Lower leg skin (tissue), 4 donors: ENCODE measurements around the gene NINL. TPM values are rescaled to one million over a fixed set of nuclear protein-coding genes. Genes with fewer than 3 reads are reported as not detected.

ENCODE experiments used
- DNase-seq, 2 donors: peaks; one replicate each; pipeline ENCODE4 v3.0.0-alpha.2; 2019; ENCODE audit warnings: low spot score in 2 of 2
- H3K4me3 ChIP-seq: fragments of 200-600 bp; sonication (generic); 2 replicates; pipeline ENCODE4 v1.5.1; 2017; ENCODE audit warnings: mild to moderate bottlenecking, low read depth; ENCODE audit not compliant: poor library complexity, severe bottlenecking
- POLR2A ChIP-seq, 2 donors: fragments of 450-650 bp; IDR thresholded peaks; one replicate each; pipeline ENCODE4 v1.6.1; 2016 to 2017; ENCODE audit warnings: antibody characterized with exemption in 2 of 2, mild to moderate bottlenecking in 1 of 2, moderate library complexity in 1 of 2
- WGBS, 2 donors: methylation state at CpG; one replicate each; pipeline ENCODE4 v1.1.5; 2018; 5-methylcytosine and 5-hydroxymethylcytosine counted together
- intact Hi-C: fragments of 100-400 bp; cut with DNase I; formaldehyde crosslinking; loops from one replicate; pipeline ENCODE4 v1.15.0; 2023; ENCODE audit warnings: low total_unique reads
- total RNA-seq, 4 donors: library from RNA; depleted of rRNA; stranded (reverse); fragments of >200 nt; gene quantifications; one replicate each; pipeline ENCODE4 v1.1.0, GENCODE V29; 2016
- TF ChIP-seq, protein P1 (sequence below), 3 donors: fragments of 450-650 bp; IDR thresholded peaks; one replicate each; pipeline ENCODE4 v1.5.1; 2016; ENCODE audit warnings: antibody characterized with exemption in 3 of 3, mild to moderate bottlenecking in 3 of 3, moderate library complexity in 2 of 3

Gene NINL
- total RNA-seq, 4 donors from 2014 or later, result 2.1 to 4.7 (median 3.7) TPM

DNA sequence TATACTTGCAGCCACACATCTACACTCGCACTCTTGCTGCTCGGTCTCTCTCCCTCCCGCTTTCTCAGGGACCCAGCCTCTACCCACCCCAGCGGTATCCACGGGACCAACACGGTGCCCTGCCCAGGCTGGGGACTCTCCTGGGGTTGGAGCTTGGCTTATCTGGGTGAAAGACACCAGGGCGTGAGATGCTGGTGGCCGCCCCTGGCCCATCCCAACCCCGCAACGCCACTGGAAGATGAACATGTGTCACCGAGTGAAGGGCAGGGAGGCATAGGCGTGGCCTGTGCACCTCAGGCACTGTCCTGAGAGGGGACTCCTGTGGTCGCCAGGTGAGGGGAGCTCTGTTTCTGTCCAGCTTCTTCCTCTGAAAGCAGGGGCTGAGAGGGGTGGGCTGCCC, 47.4 kb downstream of the NINL start:
- TF ChIP-seq, protein P1, sequence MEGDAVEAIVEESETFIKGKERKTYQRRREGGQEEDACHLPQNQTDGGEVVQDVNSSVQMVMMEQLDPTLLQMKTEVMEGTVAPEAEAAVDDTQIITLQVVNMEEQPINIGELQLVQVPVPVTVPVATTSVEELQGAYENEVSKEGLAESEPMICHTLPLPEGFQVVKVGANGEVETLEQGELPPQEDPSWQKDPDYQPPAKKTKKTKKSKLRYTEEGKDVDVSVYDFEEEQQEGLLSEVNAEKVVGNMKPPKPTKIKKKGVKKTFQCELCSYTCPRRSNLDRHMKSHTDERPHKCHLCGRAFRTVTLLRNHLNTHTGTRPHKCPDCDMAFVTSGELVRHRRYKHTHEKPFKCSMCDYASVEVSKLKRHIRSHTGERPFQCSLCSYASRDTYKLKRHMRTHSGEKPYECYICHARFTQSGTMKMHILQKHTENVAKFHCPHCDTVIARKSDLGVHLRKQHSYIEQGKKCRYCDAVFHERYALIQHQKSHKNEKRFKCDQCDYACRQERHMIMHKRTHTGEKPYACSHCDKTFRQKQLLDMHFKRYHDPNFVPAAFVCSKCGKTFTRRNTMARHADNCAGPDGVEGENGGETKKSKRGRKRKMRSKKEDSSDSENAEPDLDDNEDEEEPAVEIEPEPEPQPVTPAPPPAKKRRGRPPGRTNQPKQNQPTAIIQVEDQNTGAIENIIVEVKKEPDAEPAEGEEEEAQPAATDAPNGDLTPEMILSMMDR (IDR thresholded peaks at IDR 0.05), result no peak
- no peak for TF ChIP-seq POLR2A (IDR thresholded peaks at IDR 0.05)
- intact Hi-C loops, result no loop called here
- DNase-seq, result no peak
- WGBS, 2 donors, result 89 to 95% methylated on average over 10 to 12 of the region's 13 CpGs
- no peak overlapping the region for H3K4me3 ChIP-seq

DNA sequence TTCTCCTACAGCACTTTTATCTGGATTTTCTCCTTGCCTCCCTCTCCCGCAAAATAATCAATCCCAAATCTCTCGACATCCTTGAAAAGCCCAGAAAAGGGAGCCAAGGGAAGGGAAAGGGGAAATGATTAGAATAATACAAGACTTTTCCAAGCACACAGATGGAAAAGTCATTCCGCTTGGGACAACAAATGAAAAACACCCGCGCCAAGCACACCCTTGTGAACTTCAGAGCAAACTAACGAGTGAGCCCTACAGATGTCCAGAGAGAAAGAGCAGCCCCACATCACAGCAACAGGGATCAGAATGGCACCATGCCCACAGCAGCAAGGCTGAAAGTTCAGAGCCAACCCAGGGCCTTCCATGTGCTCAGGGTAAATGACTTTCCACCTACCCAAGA, 49.6 kb downstream of the NINL start:
- DNase-seq, result no peak
- no peak overlapping the region for H3K4me3 ChIP-seq
- TF ChIP-seq, protein P1 (IDR thresholded peaks at IDR 0.05), result no peak
- TF ChIP-seq POLR2A (IDR thresholded peaks at IDR 0.05), result no peak
- WGBS, 2 donors, result 63 to 71% methylated on average over 6 of the region's 6 CpGs
- intact Hi-C loops, result no loop called here

DNA sequence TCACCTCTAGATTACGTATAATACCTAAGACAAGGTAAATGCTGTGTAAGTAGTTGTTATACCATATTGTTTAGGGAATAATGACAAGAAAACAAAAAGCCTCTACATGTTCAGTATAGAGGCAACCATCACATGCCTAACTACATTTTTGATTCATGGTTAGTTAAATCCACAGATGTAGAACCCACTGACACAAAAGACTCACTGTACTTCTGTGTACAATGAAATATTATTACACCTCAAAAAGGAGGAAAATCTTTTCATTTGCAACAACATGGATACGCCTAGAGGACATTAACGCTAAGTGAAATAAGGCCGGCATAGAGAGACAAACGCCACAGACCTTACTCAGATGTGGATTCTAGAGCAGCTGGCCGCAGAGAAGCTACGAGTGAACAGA, 50.5 kb downstream of the NINL start:
- WGBS, 2 donors, result 90 to 92% methylated on average over 7 of the region's 7 CpGs
- no peak overlapping the region for H3K4me3 ChIP-seq
- no peak for TF ChIP-seq POLR2A (IDR thresholded peaks at IDR 0.05)
- TF ChIP-seq, protein P1 (IDR thresholded peaks at IDR 0.05), result no peak
- DNase-seq, result no peak
- intact Hi-C loops, result no loop called here

DNA sequence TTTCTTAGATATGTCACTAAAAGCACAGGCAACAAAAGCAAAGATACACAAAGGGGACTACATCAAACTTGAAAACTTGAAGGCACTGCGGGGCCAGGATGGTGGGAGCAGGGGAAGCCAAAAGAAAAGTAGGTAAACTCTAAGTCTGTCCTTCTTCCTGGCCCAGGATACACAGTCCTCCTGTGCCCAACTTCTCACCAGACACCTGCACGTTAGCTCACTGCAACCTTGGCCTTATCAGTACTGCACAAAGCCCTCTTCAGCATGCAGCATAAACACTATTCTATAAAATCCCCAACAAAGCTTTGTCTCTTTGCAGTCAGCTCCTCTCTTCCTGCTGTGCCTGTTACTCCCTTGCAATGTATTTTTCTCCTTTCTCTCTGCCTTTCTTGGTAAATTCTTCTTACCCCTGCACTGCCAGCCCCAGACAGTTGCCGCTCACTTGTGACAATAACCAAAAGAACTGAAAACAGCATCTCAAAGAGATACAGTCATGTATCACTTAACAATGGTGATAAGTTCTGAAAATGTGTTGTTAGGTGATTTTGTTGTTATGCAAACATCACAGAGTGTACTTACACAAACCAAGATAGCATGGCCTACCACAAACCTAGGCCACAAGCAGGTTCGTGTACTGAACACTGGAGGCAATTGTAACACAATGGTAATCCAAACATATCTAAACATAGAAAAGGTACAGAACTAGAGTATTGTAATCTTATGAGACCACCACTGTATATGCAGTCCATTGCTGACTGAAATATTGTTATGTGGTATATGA, 51.2 kb downstream of the NINL start:
- DNase-seq, result no peak
- WGBS, 2 donors, result 87 to 91% methylated on average over 4 of the region's 4 CpGs
- no peak overlapping the region for H3K4me3 ChIP-seq
- intact Hi-C loops, result no loop called here
- TF ChIP-seq, protein P1 (IDR thresholded peaks at IDR 0.05), result no peak
- TF ChIP-seq POLR2A (IDR thresholded peaks at IDR 0.05), result no peak

DNA sequence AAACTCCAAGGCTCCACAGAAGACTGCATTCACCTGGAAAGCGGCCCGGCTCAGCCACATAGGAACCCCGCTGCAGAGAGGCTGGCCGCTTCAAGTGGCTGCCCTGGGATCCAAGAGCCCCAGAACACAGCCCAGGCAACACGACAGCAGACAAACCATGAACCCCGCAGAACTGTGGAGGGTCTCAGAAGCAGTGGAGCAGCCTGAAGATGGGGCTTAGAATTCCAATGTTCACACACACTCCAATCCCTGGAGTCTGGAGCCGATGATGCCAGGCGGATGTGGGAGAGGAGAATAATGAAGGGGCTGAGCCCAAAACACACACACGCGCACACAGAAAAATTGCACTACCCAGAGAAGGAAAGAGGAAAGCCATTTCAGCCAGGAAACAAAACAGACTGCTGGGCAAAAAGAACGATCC, 52.4 kb downstream of the NINL start:
- intact Hi-C loops, result no loop called here
- H3K4me3 ChIP-seq, result no peak overlapping the region
- no peak for DNase-seq
- TF ChIP-seq POLR2A (IDR thresholded peaks at IDR 0.05), result no peak
- TF ChIP-seq, protein P1 (IDR thresholded peaks at IDR 0.05), result no peak
- 67 to 78% methylated on average over 11 of the region's 11 CpGs for WGBS, 2 donors
